GM10266 (cell line): ENCODE measurements around the gene ERFE.

Experiments
- DNase-seq: peaks from one replicate; pipeline ENCODE4 v3.0.0; 2012; ENCODE audit errors: extremely low spot score
- TF ChIP-seq, protein P1 (sequence below): IDR thresholded peaks from 2 replicates; pipeline ENCODE4 v1.5.1; 2012; ENCODE audit warnings: mild to moderate bottlenecking, low read depth; ENCODE audit not compliant: control insufficient read depth, insufficient read depth; ENCODE audit errors: missing control alignments

The ERFE gene

GRCh38 chr2:238117199-238118154 is 41.3 kb upstream of the ERFE start:
- DNase-seq = no peak
- TF ChIP-seq, protein P1, sequence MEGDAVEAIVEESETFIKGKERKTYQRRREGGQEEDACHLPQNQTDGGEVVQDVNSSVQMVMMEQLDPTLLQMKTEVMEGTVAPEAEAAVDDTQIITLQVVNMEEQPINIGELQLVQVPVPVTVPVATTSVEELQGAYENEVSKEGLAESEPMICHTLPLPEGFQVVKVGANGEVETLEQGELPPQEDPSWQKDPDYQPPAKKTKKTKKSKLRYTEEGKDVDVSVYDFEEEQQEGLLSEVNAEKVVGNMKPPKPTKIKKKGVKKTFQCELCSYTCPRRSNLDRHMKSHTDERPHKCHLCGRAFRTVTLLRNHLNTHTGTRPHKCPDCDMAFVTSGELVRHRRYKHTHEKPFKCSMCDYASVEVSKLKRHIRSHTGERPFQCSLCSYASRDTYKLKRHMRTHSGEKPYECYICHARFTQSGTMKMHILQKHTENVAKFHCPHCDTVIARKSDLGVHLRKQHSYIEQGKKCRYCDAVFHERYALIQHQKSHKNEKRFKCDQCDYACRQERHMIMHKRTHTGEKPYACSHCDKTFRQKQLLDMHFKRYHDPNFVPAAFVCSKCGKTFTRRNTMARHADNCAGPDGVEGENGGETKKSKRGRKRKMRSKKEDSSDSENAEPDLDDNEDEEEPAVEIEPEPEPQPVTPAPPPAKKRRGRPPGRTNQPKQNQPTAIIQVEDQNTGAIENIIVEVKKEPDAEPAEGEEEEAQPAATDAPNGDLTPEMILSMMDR = no peak

- TF ChIP-seq, protein P1 = no peak
- DNase-seq = no peak
Measured at GRCh38 chr2:238119756-238120462, 38.9 kb upstream of the ERFE start.

DNA sequence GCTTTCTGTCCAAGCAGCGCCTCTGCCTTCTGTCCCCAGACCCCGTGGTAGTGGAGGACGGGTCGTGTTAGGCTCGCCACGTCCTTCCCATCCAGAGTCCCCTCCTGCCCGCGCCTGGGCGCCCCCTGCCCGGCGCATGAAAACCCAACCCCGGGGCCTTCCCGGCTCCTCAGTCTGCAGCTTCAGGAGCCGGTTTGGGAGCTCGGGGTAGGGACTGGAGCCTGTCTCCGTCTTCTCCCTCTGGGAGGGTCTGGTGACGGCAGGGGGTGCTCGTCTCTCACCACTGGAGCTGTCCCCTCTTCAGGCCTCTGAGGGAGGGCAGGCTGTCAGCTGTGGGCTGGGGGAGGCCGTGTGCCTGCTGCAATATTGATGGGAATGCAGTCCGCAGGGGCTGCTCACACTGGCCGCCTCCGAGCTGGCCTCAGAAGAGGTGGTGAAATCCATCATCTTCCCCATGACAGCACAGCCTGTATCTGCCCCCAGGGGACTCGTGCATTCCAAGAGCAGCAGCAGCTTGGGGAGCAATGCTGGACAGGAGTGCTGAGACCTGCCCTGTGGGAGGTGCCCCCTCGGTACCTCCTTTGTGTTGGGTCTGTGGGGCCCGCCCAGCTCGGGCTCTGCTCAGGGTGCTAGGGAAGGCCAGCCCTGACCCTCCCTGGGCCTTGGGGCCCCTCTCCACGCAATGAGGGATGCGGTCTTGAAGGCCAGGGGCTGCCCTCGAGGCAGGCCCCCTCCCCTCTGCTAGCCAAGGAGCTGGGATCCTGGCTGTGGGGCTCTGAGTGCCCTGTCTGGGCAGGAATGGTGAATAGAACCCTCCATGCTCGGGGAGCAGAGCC is 38.1 kb upstream of the ERFE start:
- TF ChIP-seq, protein P1 = no peak
- no peak for DNase-seq

GRCh38 chr2:238121511-238122286 is 37.1 kb upstream of the ERFE start:
- TF ChIP-seq, protein P1 = no peak
- DNase-seq = no peak

DNA sequence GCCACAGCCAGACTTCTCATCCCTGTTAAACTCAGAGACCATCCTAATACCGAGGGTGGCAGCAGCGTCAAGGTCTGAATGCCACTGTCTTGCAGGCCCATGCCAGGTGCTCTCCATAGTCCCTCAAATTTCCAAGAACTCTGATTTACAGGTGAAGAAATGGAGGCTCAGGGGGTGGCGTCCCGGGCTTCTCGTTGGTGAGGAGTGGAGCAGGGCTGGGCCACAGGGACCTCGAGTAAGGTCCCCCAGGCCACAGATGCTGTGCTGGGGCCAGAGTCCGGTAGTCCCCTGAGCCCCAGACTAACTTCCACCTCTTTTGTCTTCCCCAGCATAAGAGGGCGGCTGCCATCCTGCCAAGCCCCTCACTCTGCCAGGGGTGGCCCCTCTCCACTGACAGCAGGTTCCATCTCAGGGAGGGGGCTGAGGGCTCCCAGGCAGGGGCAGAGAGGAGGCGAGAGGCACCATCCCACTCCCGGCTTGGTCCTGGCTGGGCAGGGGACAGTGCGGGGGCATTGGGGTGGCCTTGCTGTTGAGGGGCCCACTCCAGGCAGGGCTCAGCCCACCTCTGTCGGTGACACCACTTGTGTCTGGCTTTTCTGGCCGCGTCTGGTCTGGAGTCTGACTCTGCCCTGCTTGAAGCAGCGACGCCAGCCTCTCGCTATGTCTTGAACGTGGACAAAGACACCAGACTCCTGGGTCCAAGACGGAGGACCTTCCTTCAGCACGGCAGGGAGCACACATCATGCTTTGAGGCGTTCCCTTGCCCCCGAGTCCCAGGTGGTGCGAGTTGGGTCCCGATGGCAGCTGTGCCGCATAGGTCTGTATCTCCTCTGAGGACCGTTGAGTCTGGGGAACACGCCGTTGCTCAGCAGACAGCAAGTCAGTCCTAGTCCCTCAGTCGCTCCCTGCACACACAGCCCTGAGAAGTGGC is 36.2 kb upstream of the ERFE start:
- TF ChIP-seq, protein P1 = no peak
- no peak for DNase-seq
